RPMI7951 (cell line): Measurements from ENCODE around the gene TIPRL. TPM values are rescaled to one million over a fixed set of nuclear protein-coding genes. Genes with fewer than 3 reads are reported as not detected.
"Not testable (repeated sequence)": the region's sequence is repeated elsewhere in the genome, so short reads cannot be mapped to it uniquely, and the experiment has no call there.

Experiments
- DNase-seq: peaks from one replicate; pipeline ENCODE4 v3.0.0-alpha.2; 2012; ENCODE audit warnings: low read depth
- total RNA-seq: library from RNA; depleted of rRNA; stranded (reverse); fragments of >200 nt; shearing (Covaris generic); gene quantifications from 2 replicates; pipeline ENCODE4 v1.2.3, GENCODE V29; 2014

Gene TIPRL
- total RNA-seq, 1 experiment from 2014 or later, result 56.4 TPM

- no peak for DNase-seq
Observed at GRCh38 chr1:168159251-168159650, 19.5 kb upstream of the TIPRL start.

GRCh38 chr1:168159979-168160378 is 18.8 kb upstream of the TIPRL start:
- no peak for DNase-seq

- peak; percentile 47 for DNase-seq
Observed at GRCh38 chr1:168161459-168161858, 17.3 kb upstream of the TIPRL start.

- no peak for DNase-seq
Observed at GRCh38 chr1:168163670-168164069, 15.1 kb upstream of the TIPRL start.

- no peak for DNase-seq
Observed at GRCh38 chr1:168164771-168165170, 14.0 kb upstream of the TIPRL start.

- DNase-seq, result no peak
Observed at GRCh38 chr1:168167806-168168205, 11.0 kb upstream of the TIPRL start.

DNA sequence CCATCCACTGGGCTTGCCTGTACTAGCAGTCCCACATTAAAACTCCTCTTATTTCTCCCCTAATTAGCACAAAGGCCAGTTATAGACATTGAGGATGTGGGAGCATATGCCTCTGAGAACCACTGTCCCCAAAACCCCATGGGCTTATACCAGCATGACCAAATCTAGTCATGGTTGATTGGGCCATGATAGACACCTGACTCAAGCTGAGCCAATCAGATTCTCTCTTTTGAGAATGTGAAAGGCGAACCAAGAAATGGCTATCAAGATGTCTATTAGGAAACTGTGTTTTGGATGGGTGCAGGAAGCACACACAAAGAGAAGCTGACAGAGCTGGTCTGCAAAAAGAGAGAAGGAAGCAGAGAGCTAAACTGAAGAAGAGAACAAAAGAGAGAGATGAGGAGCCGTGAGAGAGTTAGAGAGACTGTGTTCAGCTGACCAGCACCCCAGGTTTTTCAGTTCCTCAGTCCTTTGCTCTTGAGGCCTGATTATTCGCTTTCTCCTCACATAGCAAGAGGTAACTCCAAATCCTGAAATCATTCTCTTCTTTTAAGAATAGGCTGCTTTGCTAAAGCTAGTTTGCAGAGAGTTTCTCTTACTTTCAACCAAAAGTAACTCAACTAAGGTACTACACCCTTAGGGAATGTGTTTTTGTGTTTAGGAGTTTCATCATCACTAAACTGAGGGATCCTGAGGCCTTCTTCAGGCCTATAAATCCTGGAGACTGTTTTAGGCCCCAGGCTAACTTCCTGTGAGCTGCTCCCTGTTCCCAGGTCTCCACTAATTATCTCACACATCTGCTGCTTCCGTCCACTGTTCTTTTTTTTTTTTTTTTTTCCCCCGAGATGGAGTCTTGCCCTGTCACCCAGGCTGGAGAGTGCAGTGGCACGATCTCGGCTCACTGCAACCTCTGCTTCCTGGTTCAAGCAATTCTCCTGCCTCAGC is 7.9 kb upstream of the TIPRL start:
- DNase-seq, result peak; percentile 71

DNA sequence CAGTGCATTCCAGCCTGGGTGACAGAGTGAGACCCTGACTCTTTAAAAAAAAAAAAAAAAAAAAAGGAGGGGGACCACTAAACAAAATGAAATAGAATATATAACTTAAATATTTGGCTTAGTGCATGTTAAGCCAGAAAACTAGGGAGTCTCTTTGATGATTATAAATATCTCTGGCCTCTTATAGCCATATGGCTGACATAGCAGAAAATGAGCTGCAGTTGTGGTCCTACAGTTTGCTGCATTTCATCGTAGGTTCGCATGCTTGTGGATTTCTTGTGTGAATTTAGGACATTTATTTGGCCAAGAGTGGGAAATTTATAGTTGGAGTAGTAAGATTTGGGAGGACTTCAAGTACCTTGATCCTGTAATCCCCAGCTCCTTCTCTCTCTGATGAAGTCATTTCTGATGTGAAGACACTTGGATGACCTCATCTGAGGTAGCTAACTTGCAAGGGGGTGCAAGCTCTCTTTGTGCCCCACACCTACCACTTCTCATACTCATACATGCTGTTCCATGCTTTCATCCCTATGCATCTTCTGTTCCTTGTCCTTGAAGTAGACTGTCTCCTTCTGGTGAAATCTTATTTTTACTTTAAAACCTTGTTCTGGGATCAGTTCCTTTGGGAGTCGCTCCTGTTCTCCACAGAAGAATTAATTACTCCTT is 6.4 kb upstream of the TIPRL start:
- no peak for DNase-seq

- DNase-seq, result no peak
Observed at GRCh38 chr1:168178227-168178637, 530 bp upstream of the TIPRL start.

DNA sequence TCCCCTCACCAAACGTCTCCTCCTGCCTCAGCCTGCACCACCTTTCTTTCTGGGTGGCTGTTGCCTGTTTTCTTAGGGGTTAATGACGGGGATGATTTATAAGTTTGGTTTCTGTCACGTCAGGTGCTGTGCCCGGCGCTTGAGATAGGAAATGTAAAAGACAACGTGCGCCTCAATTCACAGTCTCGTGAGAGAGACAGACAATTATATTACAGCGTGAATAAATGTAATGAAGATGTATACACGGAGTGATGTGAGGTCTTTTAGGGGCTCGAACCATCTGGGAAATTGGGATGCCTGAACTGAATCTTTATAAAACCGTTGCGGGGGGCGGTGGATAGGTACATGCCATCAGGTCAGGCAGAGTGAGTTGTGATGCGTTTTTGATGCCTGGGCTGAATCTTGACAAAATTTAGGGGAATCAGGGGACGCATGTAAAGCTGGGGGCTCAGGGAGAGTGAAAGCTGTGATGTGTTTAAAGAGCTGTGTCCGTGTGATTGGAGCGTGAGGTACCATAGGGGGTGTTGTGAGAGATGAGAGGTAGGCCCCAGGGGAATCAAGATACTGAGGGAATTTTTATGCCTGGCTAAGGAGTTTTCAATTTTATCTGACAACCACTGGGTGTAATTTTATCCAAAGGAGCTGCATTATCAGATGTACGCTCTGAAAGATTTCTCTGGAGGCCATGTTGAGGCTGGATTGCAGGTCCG is 831 bp downstream of the TIPRL start:
- DNase-seq, result peak; percentile 32

- DNase-seq, result no peak
Observed at GRCh38 chr1:168180148-168180524, 1.4 kb downstream of the TIPRL start.

- not testable (repeated sequence) for DNase-seq
Observed at GRCh38 chr1:168181063-168181720, 2.4 kb downstream of the TIPRL start.

GRCh38 chr1:168187177-168187576 is 8.4 kb downstream of the TIPRL start:
- DNase-seq, result no peak

- no peak for DNase-seq
Observed at GRCh38 chr1:168190403-168190802, 11.6 kb downstream of the TIPRL start.

GRCh38 chr1:168195199-168196135 is 16.7 kb downstream of the TIPRL start:
- no peak for DNase-seq

- DNase-seq, result no peak
Observed at GRCh38 chr1:168199056-168199455, 20.3 kb downstream of the TIPRL start.

GRCh38 chr1:168202941-168203654 is 24.3 kb downstream of the TIPRL start:
- peak; percentile 90 for DNase-seq

- peak; percentile 24 for DNase-seq
Observed at GRCh38 chr1:168206111-168206510, 27.3 kb downstream of the TIPRL start.

- DNase-seq, result not testable (repeated sequence)
Observed at GRCh38 chr1:168207673-168208072, 28.9 kb downstream of the TIPRL start.

GRCh38 chr1:168210312-168210711 is 31.6 kb downstream of the TIPRL start:
- DNase-seq, result no peak
